ENCODE data around the gene CNTD1. TPM values are rescaled to one million over a fixed set of nuclear protein-coding genes. Genes with fewer than 3 reads are reported as not detected.
"Not testable (repeated sequence)": the region's sequence is repeated elsewhere in the genome, so short reads cannot be mapped to it uniquely, and the experiment has no call there.

Gene CNTD1
- total RNA-seq, 2 experiments from 2014 or later: not detected

GRCh38 chr17:42853968-42854790, 55.5 kb downstream of the CNTD1 start:
- ChIA-PET CTCF (interaction anchor here (0.6 kb wide), 1 partner anchor 190 kb away, joined by 5 read pairs; no protein-coding TSS in a partner anchor), POLR2A (no interaction called here)
- Mint-ChIP-seq H3K4me1 (no peaks in the 10 kb centered on the region), H3K4me3 (no peak overlapping the region), H3K27ac (no peak overlapping the region), H3K27me3 (no peaks in the 10 kb centered on the region), H3K36me3 (ENCODE audit: low read depth) (no peaks in the 10 kb centered on the region), H3K9me3 (no peaks in the 10 kb centered on the region)
- no peak for DNase-seq

- Mint-ChIP-seq H3K27ac (no peak overlapping the region), H3K4me3 (no peak overlapping the region), H3K4me1 (no peaks in the 10 kb centered on the region), H3K27me3 (no peaks in the 10 kb centered on the region), H3K36me3 (ENCODE audit: low read depth) (no peaks in the 10 kb centered on the region), H3K9me3 (no peaks in the 10 kb centered on the region)
- POLR2A ChIA-PET: no interaction called here
- CTCF ChIA-PET: interaction anchor here (0.9 kb wide), 1 partner anchor 8 kb away, joined by 3 read pairs; no protein-coding TSS in a partner anchor
- DNase-seq: no peak
Measured at GRCh38 chr17:42855048-42855596, 56.5 kb downstream of the CNTD1 start.

GRCh38 chr17:42856093-42856492, 57.4 kb downstream of the CNTD1 start:
- H3K4me3 Mint-ChIP-seq; H3K36me3 Mint-ChIP-seq (ENCODE audit: low read depth); H3K27me3 Mint-ChIP-seq; H3K4me1 Mint-ChIP-seq; DNase-seq; H3K9me3 Mint-ChIP-seq; POLR2A ChIA-PET; H3K27ac Mint-ChIP-seq: not testable (repeated sequence)
- CTCF ChIA-PET: interaction anchor here (0.6 to 0.9 kb wide), 2 partner anchors 9 to 205 kb away, joined by 3 to 5 read pairs; no protein-coding TSS in a partner anchor

GRCh38 chr17:42856516-42856915, 57.9 kb downstream of the CNTD1 start:
- H3K27me3 Mint-ChIP-seq; POLR2A ChIA-PET; H3K36me3 Mint-ChIP-seq (ENCODE audit: low read depth); H3K27ac Mint-ChIP-seq; H3K4me3 Mint-ChIP-seq; H3K4me1 Mint-ChIP-seq; CTCF ChIA-PET; H3K9me3 Mint-ChIP-seq; DNase-seq: not testable (repeated sequence)

GRCh38 chr17:42857389-42857788, 58.7 kb downstream of the CNTD1 start:
- Mint-ChIP-seq H3K4me1 (no peaks in the 10 kb centered on the region), H3K27ac (no peak overlapping the region)

More at GRCh38 chr17:42857389-42857788, 58.7 kb downstream of the CNTD1 start:
- H3K9me3 Mint-ChIP-seq: no peaks in the 10 kb centered on the region
- DNase-seq: no peak
- no peaks in the 10 kb centered on the region for H3K27me3 Mint-ChIP-seq
- H3K4me3 Mint-ChIP-seq: no peak overlapping the region
- ChIA-PET POLR2A (no interaction called here), CTCF (interaction anchor here (1.0 kb wide), 1 partner anchor 31 kb away, joined by 3 read pairs; no protein-coding TSS in a partner anchor)
- no peaks in the 10 kb centered on the region for H3K36me3 Mint-ChIP-seq (ENCODE audit: low read depth)

Small RNAs within 50 kb of the gene (microRNA-seq; reads per million reads assigned to microRNA genes)
- gene MIR6781 (ENCODE audit: borderline microRNAs expressed, borderline replicate concordance): not detected

Other genes starting within 250 kb of the CNTD1 start
- under 1 TPM; 0.73 to 0.97 TPM for gene HSD17B1, start 245.9 kb upstream of the CNTD1 start, total RNA-seq
- gene COASY, start 236.7 kb upstream of the CNTD1 start, total RNA-seq: 10 to 100 TPM; 72.5 to 86.1 TPM
- gene MLX, start 231.8 kb upstream of the CNTD1 start, total RNA-seq: 10 to 100 TPM; 56.7 to 62.3 TPM
- 10 to 100 TPM; 17.4 to 18.5 TPM for gene PSMC3IP, start 221.1 kb upstream of the CNTD1 start, total RNA-seq
- gene RETREG3, start 189.5 kb upstream of the CNTD1 start, total RNA-seq: 10 to 100 TPM; 60.2 to 65.9 TPM
- 10 to 100 TPM; 61.6 TPM for gene TUBG1, start 189.2 kb upstream of the CNTD1 start, total RNA-seq
- gene TUBG2, start 139.6 kb upstream of the CNTD1 start, total RNA-seq: 1 to 10 TPM; 6.7 to 7.2 TPM
- 1 to 10 TPM in 1 of 2 experiments, under 1 TPM in 1; 0.85 to 1.3 TPM for gene PLEKHH3, start 121.9 kb upstream of the CNTD1 start, total RNA-seq
- under 1 TPM; 0.65 to 0.87 TPM for gene CCR10, start 117.0 kb upstream of the CNTD1 start, total RNA-seq
- 1 to 10 TPM in 1 of 2 experiments, under 1 TPM in 1; 0.81 to 1.0 TPM for gene CNTNAP1, start 116.3 kb upstream of the CNTD1 start, total RNA-seq
- 10 to 100 TPM; 52.6 to 54.0 TPM for gene EZH1, start 53.8 kb upstream of the CNTD1 start, total RNA-seq
- gene RAMP2, start 37.6 kb upstream of the CNTD1 start, total RNA-seq: not detected
- 10 to 100 TPM; 51.9 to 59.4 TPM for gene VPS25, start 25.4 kb upstream of the CNTD1 start, total RNA-seq
- under 1 TPM; 0.47 to 0.77 TPM for gene WNK4, start 18.3 kb upstream of the CNTD1 start, total RNA-seq
- 10 to 100 TPM; 41.2 to 45.1 TPM for gene COA3, start 157 bp upstream of the CNTD1 start, total RNA-seq
- 10 to 100 TPM; 87.0 to 87.6 TPM for gene BECN1, start 25.4 kb downstream of the CNTD1 start, total RNA-seq
- gene PSME3, start 34.5 kb downstream of the CNTD1 start, total RNA-seq: 100 to 1,000 TPM; 110 to 111 TPM
- 1 to 10 TPM; 1.5 to 1.9 TPM for gene AOC2, start 45.7 kb downstream of the CNTD1 start, total RNA-seq
- under 1 TPM; 0.56 to 0.79 TPM for gene AOC3, start 52.3 kb downstream of the CNTD1 start, total RNA-seq
- not detected for gene G6PC1, start 101.9 kb downstream of the CNTD1 start, total RNA-seq
- gene AARSD1, start 165.6 kb downstream of the CNTD1 start, total RNA-seq: 10 to 100 TPM; 31.4 to 43.0 TPM
- gene PTGES3L, start 181.2 kb downstream of the CNTD1 start, total RNA-seq: under 1 TPM; 0.12 to 0.22 TPM
- gene RUNDC1, start 181.7 kb downstream of the CNTD1 start, total RNA-seq: 10 to 100 TPM; 13.0 to 14.0 TPM
- 1,000 to 10,000 TPM; 1,014 to 1,124 TPM for gene RPL27, start 199.6 kb downstream of the CNTD1 start, total RNA-seq
- gene IFI35, start 207.9 kb downstream of the CNTD1 start, total RNA-seq: 100 to 1,000 TPM; 125 to 137 TPM
- gene VAT1, start 223.5 kb downstream of the CNTD1 start, total RNA-seq: 10 to 100 TPM; 10.2 to 12.8 TPM
- gene RND2, start 226.4 kb downstream of the CNTD1 start, total RNA-seq: under 1 TPM in 1 of 2 experiments, not detected in 1; 0.05 TPM

Data from activated CD4-positive, alpha-beta T cell treated with anti-CD3 and anti-CD28 coated beads, Interleukin-2, amount 10 ng/mL, durations not matched to agents 7 days and 5 days (primary cell).